ENCODE measurements around the gene SYN1.
A peak's percentile ranks its signal among the peaks of the same experiment; 100 is the strongest.

Gene SYN1

DNA sequence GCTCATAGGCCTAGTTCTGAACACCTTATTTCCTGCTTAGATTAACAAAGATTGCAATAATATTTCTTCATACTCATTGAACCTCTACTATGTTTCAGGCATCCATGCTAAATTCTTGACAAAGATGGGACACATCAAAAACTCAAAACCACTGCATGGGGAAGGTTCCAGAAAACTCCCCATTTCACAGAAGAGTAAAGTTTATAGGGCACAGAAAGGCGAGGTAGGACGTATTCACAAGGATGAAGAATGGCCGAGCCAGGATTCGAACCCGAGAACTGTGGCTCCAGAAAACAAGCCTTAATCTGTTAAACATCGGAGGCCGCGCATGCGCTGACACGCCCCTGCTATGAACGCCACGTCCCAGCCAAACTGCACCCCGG is 38.6 kb upstream of the SYN1 start:
- H4K20me1 ChIP-seq (ENCODE audit: low read depth, low read length): no peaks in the 10 kb centered on the region
- H2AFZ ChIP-seq (ENCODE audit: low read depth, low read length, severe bottlenecking): no peak overlapping the region
- no peaks in the 10 kb centered on the region for H3K36me3 ChIP-seq (ENCODE audit: low read length)
- TF ChIP-seq, protein P1, sequence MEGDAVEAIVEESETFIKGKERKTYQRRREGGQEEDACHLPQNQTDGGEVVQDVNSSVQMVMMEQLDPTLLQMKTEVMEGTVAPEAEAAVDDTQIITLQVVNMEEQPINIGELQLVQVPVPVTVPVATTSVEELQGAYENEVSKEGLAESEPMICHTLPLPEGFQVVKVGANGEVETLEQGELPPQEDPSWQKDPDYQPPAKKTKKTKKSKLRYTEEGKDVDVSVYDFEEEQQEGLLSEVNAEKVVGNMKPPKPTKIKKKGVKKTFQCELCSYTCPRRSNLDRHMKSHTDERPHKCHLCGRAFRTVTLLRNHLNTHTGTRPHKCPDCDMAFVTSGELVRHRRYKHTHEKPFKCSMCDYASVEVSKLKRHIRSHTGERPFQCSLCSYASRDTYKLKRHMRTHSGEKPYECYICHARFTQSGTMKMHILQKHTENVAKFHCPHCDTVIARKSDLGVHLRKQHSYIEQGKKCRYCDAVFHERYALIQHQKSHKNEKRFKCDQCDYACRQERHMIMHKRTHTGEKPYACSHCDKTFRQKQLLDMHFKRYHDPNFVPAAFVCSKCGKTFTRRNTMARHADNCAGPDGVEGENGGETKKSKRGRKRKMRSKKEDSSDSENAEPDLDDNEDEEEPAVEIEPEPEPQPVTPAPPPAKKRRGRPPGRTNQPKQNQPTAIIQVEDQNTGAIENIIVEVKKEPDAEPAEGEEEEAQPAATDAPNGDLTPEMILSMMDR (IDR thresholded peaks at IDR 0.05; ENCODE audit: insufficient read depth, low read length, poor library complexity, severe bottlenecking): no peak
- peak overlapping the region; percentile 96 for H3K4me2 ChIP-seq (ENCODE audit: low read depth, low read length, poor library complexity, severe bottlenecking)
- peak overlapping the region; percentile 82 for H3K4me3 ChIP-seq (ENCODE audit: insufficient read depth, low read length, poor library complexity, severe bottlenecking)
- H3K9me3 ChIP-seq (ENCODE audit: insufficient read depth, low read length): no peaks in the 10 kb centered on the region
- peak overlapping the region; percentile 73 for H3K9ac ChIP-seq (ENCODE audit: low read length)
- H3K9me2 ChIP-seq (replicated peaks; ENCODE audit: insufficient read depth, low read length): no peaks in the 10 kb centered on the region
- H3K27ac ChIP-seq (ENCODE audit: low read depth, low read length): peak overlapping the region; percentile 87
- H3K27me3 ChIP-seq (ENCODE audit: low read length): no peaks in the 10 kb centered on the region
- H3K79me2 ChIP-seq (ENCODE audit: insufficient read depth, low read length): peaks cover 7% of the 10 kb centered on the region; the same call in 1 of the 2 replicates
- no peaks in the 10 kb centered on the region for H3F3A ChIP-seq (ENCODE audit: insufficient read depth)

GRCh38 chrX:47651043-47651905 is 31.6 kb upstream of the SYN1 start:
- peaks cover 18% of the 10 kb centered on the region; the same call in 1 of the 2 replicates for H3K79me2 ChIP-seq (ENCODE audit: insufficient read depth, low read length)
- H3K4me2 ChIP-seq (ENCODE audit: low read depth, low read length, poor library complexity, severe bottlenecking): peak overlapping the region; percentile 58
- no peak for TF ChIP-seq EZH2phosphoT487 (conservative IDR thresholded peaks at IDR 0.05; ENCODE audit: low read length)
- TF ChIP-seq, protein P1 (IDR thresholded peaks at IDR 0.05; ENCODE audit: insufficient read depth, low read length, poor library complexity, severe bottlenecking): no peak
- H2AFZ ChIP-seq (ENCODE audit: low read depth, low read length, severe bottlenecking): no peak overlapping the region
- no peaks in the 10 kb centered on the region for H3K9me2 ChIP-seq (replicated peaks; ENCODE audit: insufficient read depth, low read length)
- no peaks in the 10 kb centered on the region for H3K27me3 ChIP-seq (ENCODE audit: low read length)
- peaks cover 6% of the 10 kb centered on the region; the same call in 1 of the 2 replicates for H3F3A ChIP-seq (ENCODE audit: insufficient read depth)
- H3K9ac ChIP-seq (ENCODE audit: low read length): peak overlapping the region; percentile 51
- H3K27ac ChIP-seq (ENCODE audit: low read depth, low read length): peak overlapping the region; percentile 50
- no peaks in the 10 kb centered on the region for H3K9me3 ChIP-seq (ENCODE audit: insufficient read depth, low read length)
- H4K20me1 ChIP-seq (ENCODE audit: low read depth, low read length): no peaks in the 10 kb centered on the region
- H3K36me3 ChIP-seq (ENCODE audit: low read length): no peaks in the 10 kb centered on the region
- peak overlapping the region; percentile 43 for H3K4me3 ChIP-seq (ENCODE audit: insufficient read depth, low read length, poor library complexity, severe bottlenecking)

DNA sequence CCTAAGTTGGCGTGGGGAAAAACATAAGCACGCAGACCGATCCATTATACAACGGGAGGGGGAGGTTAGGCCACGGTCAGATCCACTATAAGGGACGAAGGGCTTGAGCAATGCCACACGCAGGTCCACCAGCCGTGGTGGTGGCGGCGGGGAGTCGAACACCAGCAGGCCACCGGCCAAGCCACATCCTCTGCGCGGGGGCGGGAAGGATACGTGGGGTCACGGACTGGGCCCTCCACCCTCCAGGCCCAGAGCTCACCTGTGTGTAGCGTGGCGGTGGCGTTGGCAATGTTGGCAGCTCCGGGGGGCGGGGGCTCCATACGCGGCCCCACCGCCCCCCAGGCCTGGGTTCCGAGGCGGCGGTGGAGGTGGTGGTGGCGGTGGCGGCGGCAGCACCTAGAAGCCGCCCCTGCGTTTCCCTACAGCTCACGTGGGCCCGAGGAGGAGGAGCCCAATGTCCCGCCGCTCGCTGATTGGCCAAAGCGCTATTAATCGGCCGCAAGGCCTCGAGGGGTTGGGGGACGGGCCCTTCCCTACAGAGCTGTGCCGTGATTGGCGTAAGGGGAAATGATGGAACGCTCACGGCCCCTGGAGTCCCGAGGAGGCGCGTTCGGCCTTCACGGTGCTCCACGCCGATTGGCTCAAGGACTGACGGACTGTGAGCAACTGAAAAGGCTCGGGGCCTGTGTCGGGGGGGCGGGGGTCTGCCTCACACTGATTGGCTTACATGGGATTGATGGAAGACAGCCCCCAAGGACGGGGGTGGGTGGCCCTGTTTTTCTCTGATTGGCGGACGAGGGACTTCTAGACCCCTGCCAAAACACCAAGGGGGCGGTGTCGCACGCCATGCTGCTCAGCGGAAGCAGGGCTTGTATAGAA is 30.7 kb upstream of the SYN1 start, which contains the start of gene ELK1:
Gene ELK1 (minus strand): TSS at position 400 of the 879 bp plus-strand sequence. CDS start 9,122 bp downstream, outside the sequence.
- H3K36me3 ChIP-seq (ENCODE audit: low read length): no peaks in the 10 kb centered on the region
- H4K20me1 ChIP-seq (ENCODE audit: low read depth, low read length): no peaks in the 10 kb centered on the region
- no peaks in the 10 kb centered on the region for H3K27me3 ChIP-seq (ENCODE audit: low read length)
- peak within 1 kb of the TSS; percentile 74 for H3K4me3 ChIP-seq (ENCODE audit: insufficient read depth, low read length, poor library complexity, severe bottlenecking)
- peaks cover 18% of the 10 kb centered on the region; the same call in 1 of the 2 replicates for H3K79me2 ChIP-seq (ENCODE audit: insufficient read depth, low read length)
- peaks cover 6% of the 10 kb centered on the region; the same call in 1 of the 2 replicates for H3F3A ChIP-seq (ENCODE audit: insufficient read depth)
- H3K9ac ChIP-seq (ENCODE audit: low read length): peak within 1 kb of the TSS; percentile 73
- peak within 1 kb of the TSS; percentile 50 for H3K27ac ChIP-seq (ENCODE audit: low read depth, low read length)
- TF ChIP-seq, protein P1 (IDR thresholded peaks at IDR 0.05; ENCODE audit: insufficient read depth, low read length, poor library complexity, severe bottlenecking): no peak
- no peak for TF ChIP-seq EZH2phosphoT487 (conservative IDR thresholded peaks at IDR 0.05; ENCODE audit: low read length)
- H3K4me2 ChIP-seq (ENCODE audit: low read depth, low read length, poor library complexity, severe bottlenecking): peak within 1 kb of the TSS; percentile 72
- no peak within 1 kb of the TSS for H2AFZ ChIP-seq (ENCODE audit: low read depth, low read length, severe bottlenecking)
- H3K9me3 ChIP-seq (ENCODE audit: insufficient read depth, low read length): no peaks in the 10 kb centered on the region
- no peaks in the 10 kb centered on the region for H3K9me2 ChIP-seq (replicated peaks; ENCODE audit: insufficient read depth, low read length)

All from SU-DHL-6 (cell line).